Measurements from ENCODE around the gene PPARG. TPM values are rescaled to one million over a fixed set of nuclear protein-coding genes. Genes with fewer than 3 reads are reported as not detected.

Gene PPARG
- total RNA-seq, 1 experiment from 2014 or later, result 0.79 TPM

DNA sequence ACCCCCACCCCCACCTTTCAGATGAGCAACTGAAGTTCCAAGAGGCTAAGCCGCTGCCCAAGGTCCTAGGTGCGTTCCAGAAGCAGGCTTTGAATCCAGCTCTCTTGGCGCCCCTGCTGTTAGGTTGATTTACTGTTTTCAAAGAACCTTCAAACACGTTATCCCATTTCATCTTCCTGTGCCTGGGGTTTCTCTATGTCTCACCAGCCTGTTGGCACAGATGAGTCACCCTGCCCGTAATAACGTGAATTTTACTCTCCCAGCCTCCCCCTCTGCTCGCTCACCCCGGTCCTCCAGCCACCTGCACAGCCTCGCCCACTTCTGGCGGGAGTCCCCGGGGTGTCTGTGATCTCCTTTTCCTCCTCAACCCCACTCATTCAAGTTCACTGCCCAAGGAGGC, 182.4 kb downstream of the PPARG start (continued):
- TF ChIP-seq, protein P1, sequence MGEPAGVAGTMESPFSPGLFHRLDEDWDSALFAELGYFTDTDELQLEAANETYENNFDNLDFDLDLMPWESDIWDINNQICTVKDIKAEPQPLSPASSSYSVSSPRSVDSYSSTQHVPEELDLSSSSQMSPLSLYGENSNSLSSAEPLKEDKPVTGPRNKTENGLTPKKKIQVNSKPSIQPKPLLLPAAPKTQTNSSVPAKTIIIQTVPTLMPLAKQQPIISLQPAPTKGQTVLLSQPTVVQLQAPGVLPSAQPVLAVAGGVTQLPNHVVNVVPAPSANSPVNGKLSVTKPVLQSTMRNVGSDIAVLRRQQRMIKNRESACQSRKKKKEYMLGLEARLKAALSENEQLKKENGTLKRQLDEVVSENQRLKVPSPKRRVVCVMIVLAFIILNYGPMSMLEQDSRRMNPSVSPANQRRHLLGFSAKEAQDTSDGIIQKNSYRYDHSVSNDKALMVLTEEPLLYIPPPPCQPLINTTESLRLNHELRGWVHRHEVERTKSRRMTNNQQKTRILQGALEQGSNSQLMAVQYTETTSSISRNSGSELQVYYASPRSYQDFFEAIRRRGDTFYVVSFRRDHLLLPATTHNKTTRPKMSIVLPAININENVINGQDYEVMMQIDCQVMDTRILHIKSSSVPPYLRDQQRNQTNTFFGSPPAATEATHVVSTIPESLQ (CRISPR knock-in tag; IDR thresholded peaks at IDR 0.05), result no peak

DNA sequence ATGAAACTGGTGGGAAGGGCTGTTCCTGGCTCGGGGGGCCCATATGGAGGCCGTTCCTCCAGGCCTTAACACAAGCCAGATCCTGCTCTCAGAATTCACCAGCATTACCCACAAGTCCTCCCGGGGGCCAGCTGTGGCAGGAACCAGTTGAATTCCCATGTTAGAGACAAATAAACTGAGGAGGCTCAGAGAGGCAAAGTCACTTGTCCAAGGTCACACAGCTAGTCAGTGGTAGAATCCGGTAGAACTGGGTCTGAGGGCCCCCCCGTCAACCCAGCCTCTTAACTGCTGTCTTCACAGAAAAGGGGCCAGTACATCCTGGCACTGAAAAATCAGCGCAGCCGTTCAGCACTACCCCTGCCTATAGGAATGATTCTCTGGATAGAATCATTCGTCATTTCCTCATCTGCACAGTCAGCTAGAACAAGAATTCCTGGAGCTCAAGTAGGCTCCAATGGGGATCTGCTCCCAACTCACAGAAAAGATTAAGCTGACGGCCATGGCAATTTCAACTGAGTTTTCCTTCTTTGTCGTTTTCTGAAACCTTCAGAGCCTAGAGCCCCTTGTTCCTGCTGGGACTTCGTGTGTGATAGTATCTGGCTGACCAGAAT, 183.2 kb downstream of the PPARG start:
- CTCF ChIA-PET, result interaction anchor here (2.9 kb wide), 1 partner anchor 8 kb away, joined by 23 read pairs; no protein-coding TSS in a partner anchor
- no peaks in the 10 kb centered on the region; the same call in 1 of the 2 replicates for H3K27me3 Mint-ChIP-seq (ENCODE audit: low read depth)
- no peak for DNase-seq (ENCODE audit: low spot score)
- no peak overlapping the region for H3K4me3 Mint-ChIP-seq
- H3K4me1 Mint-ChIP-seq, result peaks cover 13% of the 10 kb centered on the region; the same call in 1 of the 2 replicates
- H3K27ac Mint-ChIP-seq, result no peak overlapping the region
- TF ChIP-seq, protein P2, sequence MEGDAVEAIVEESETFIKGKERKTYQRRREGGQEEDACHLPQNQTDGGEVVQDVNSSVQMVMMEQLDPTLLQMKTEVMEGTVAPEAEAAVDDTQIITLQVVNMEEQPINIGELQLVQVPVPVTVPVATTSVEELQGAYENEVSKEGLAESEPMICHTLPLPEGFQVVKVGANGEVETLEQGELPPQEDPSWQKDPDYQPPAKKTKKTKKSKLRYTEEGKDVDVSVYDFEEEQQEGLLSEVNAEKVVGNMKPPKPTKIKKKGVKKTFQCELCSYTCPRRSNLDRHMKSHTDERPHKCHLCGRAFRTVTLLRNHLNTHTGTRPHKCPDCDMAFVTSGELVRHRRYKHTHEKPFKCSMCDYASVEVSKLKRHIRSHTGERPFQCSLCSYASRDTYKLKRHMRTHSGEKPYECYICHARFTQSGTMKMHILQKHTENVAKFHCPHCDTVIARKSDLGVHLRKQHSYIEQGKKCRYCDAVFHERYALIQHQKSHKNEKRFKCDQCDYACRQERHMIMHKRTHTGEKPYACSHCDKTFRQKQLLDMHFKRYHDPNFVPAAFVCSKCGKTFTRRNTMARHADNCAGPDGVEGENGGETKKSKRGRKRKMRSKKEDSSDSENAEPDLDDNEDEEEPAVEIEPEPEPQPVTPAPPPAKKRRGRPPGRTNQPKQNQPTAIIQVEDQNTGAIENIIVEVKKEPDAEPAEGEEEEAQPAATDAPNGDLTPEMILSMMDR (IDR thresholded peaks at IDR 0.05), result no peak
- TF ChIP-seq GABPB1 (CRISPR knock-in tag; IDR thresholded peaks at IDR 0.05), result no peak
- H3K36me3 Mint-ChIP-seq, result no peaks in the 10 kb centered on the region
- H3K9me3 Mint-ChIP-seq, result no peaks in the 10 kb centered on the region
- ATAC-seq, result no peak
- POLR2A ChIA-PET, result no interaction called here

DNA sequence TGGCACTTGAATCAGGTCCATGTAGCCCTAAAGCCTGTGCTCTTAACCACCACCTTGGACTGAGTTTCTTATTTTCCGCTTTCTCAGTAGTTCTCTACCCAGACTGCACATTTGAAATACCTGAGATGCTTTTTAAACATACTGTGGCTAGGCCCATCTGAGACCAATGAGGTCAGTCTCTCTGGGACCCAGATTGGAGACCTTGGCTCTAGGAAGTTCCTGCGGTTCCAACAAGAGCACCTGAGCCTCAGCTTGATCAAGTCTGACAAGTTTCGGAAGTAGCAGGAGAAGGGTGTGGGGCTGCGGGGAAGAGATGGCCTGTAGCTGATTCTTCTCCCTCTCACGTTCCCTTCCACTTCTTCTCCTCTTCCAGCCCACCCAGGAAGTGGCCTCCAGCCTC, 183.9 kb downstream of the PPARG start:
- Mint-ChIP-seq H3K4me3 (no peak overlapping the region), H3K27me3 (ENCODE audit: low read depth) (no peaks in the 10 kb centered on the region; the same call in 1 of the 2 replicates), H3K27ac (no peak overlapping the region), H3K9me3 (no peaks in the 10 kb centered on the region), H3K36me3 (no peaks in the 10 kb centered on the region), H3K4me1 (peaks cover 13% of the 10 kb centered on the region; the same call in 1 of the 2 replicates)
- ChIA-PET POLR2A (no interaction called here), CTCF (no interaction called here)
- no peak for DNase-seq (ENCODE audit: low spot score)
- no peak for ATAC-seq
- TF ChIP-seq JAZF1 (CRISPR knock-in tag; IDR thresholded peaks at IDR 0.05) (no peak), TEAD4 (CRISPR knock-in tag; IDR thresholded peaks at IDR 0.05) (no peak), ELF4 (CRISPR knock-in tag; IDR thresholded peaks at IDR 0.05; ENCODE audit: low read depth) (no peak), JUN (CRISPR knock-in tag; IDR thresholded peaks at IDR 0.05) (no peak), FOXP1 (CRISPR knock-in tag; IDR thresholded peaks at IDR 0.05; ENCODE audit: borderline replicate concordance) (no peak), SOX15 (CRISPR knock-in tag; IDR thresholded peaks at IDR 0.05) (no peak)
- TF ChIP-seq, protein P3, sequence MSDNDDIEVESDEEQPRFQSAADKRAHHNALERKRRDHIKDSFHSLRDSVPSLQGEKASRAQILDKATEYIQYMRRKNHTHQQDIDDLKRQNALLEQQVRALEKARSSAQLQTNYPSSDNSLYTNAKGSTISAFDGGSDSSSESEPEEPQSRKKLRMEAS (CRISPR knock-in tag; IDR thresholded peaks at IDR 0.05), result no peak
- TF ChIP-seq, protein P1 (CRISPR knock-in tag; IDR thresholded peaks at IDR 0.05), result no peak
- TF ChIP-seq, protein P4, sequence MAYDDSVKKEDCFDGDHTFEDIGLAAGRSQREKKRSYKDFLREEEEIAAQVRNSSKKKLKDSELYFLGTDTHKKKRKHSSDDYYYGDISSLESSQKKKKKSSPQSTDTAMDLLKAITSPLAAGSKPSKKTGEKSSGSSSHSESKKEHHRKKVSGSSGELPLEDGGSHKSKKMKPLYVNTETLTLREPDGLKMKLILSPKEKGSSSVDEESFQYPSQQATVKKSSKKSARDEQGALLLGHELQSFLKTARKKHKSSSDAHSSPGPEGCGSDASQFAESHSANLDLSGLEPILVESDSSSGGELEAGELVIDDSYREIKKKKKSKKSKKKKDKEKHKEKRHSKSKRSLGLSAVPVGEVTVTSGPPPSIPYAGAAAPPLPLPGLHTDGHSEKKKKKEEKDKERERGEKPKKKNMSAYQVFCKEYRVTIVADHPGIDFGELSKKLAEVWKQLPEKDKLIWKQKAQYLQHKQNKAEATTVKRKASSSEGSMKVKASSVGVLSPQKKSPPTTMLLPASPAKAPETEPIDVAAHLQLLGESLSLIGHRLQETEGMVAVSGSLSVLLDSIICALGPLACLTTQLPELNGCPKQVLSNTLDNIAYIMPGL (CRISPR knock-in tag; IDR thresholded peaks at IDR 0.05), result no peak

DNA sequence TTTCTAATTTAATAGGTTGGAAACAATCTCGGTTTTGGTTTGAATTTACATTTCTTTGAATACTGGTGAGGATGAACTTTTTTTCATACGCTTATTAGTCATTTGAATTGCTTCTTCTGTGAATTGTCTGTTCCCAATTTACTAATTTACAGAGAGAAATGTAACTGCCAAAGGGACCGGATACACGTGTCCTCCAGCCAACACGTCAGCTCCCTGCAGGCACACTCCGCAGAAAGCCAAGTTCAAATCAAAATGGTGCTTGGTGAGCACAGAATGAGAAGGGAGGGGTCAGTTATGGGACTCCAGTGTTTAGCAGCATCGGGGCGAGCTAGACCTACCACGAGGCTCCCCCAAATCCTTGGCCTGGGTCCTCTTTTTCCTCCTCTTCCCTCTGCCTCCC, 184.6 kb downstream of the PPARG start:
- Mint-ChIP-seq H3K27me3 (ENCODE audit: low read depth) (no peaks in the 10 kb centered on the region; the same call in 1 of the 2 replicates), H3K36me3 (no peaks in the 10 kb centered on the region), H3K9me3 (no peaks in the 10 kb centered on the region), H3K4me3 (no peak overlapping the region), H3K27ac (no peak overlapping the region), H3K4me1 (peaks cover 13% of the 10 kb centered on the region; the same call in 1 of the 2 replicates)
- POLR2A ChIA-PET, result no interaction called here
- ATAC-seq (no peak), DNase-seq (ENCODE audit: low spot score) (no peak)
- CTCF ChIA-PET, result interaction anchor here (0.6 to 0.7 kb wide), 2 partner anchors 10 to 23 kb away, joined by 3 read pairs; no protein-coding TSS in a partner anchor
- TF ChIP-seq CREB1 (CRISPR knock-in tag; IDR thresholded peaks at IDR 0.05), result no peak
- TF ChIP-seq ZNF671 (CRISPR knock-in tag; IDR thresholded peaks at IDR 0.05), result no peak
- TF ChIP-seq ZNF416 (CRISPR knock-in tag; IDR thresholded peaks at IDR 0.05), result no peak
- TF ChIP-seq, protein P5, sequence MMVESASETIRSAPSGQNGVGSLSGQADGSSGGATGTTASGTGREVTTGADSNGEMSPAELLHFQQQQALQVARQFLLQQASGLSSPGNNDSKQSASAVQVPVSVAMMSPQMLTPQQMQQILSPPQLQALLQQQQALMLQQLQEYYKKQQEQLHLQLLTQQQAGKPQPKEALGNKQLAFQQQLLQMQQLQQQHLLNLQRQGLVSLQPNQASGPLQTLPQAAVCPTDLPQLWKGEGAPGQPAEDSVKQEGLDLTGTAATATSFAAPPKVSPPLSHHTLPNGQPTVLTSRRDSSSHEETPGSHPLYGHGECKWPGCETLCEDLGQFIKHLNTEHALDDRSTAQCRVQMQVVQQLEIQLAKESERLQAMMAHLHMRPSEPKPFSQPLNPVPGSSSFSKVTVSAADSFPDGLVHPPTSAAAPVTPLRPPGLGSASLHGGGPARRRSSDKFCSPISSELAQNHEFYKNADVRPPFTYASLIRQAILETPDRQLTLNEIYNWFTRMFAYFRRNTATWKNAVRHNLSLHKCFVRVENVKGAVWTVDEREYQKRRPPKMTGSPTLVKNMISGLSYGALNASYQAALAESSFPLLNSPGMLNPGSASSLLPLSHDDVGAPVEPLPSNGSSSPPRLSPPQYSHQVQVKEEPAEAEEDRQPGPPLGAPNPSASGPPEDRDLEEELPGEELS (CRISPR knock-in tag; IDR thresholded peaks at IDR 0.05), result no peak
- TF ChIP-seq, protein P4 (CRISPR knock-in tag; IDR thresholded peaks at IDR 0.05), result no peak
- no peak for TF ChIP-seq TP53 (CRISPR knock-in tag; IDR thresholded peaks at IDR 0.05)
- TF ChIP-seq JAZF1 (CRISPR knock-in tag; IDR thresholded peaks at IDR 0.05), result no peak
- no peak for TF ChIP-seq TEAD4 (CRISPR knock-in tag; IDR thresholded peaks at IDR 0.05)
